ENCODE measurements around the gene RTL9.
A peak's percentile ranks its signal among the peaks of the same experiment; 100 is the strongest.
"Not testable (repeated sequence)": the region's sequence is repeated elsewhere in the genome, so short reads cannot be mapped to it uniquely, and the experiment has no call there.

RTL9 gene

GRCh38 chrX:110358548-110358947, at the start of gene RTL9:
TSS of gene RTL9 (plus strand) at chrX:110358848. CDS start at chrX:110450618, 91,770 bp downstream.
- DNase-seq (ENCODE audit: low read depth), result no peak

DNA sequence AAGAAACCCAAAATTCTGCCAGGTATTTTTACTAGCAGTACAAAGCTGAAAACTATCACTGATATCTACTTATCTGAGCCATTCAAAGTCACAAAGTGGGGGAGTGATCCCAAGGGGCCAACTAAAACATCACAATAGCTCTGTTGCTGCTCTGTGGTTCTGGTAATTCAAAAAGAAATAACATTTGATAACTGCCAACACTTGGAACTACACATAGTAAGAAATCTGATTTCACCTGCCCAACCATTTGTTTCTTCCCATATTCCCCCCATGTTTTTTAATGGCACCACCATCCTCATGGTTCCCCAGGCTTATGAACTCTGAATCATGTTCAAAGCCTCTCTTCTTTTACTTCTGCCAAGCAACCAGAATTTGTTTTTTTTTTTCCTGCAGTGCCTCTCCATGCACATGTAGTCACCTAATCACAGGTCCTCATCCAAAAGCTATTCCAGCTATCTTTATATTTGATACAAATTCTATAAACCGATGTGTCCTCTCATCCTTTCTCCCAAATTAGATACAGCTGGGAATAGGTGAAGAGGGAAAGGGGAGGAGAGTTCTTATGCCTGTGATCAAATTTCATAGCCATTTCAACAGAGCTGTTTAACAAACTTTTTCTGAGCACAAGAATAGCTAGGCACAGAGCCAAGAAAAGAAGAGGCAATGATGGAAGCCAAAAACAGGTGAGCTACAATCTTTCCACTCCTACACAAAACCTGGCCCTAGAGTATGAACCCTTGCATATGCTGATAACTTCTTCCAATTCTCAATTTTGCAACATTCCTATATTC, 48.5 kb upstream of the RTL9 start:
- DNase-seq (ENCODE audit: low read depth), result no peak

DNA sequence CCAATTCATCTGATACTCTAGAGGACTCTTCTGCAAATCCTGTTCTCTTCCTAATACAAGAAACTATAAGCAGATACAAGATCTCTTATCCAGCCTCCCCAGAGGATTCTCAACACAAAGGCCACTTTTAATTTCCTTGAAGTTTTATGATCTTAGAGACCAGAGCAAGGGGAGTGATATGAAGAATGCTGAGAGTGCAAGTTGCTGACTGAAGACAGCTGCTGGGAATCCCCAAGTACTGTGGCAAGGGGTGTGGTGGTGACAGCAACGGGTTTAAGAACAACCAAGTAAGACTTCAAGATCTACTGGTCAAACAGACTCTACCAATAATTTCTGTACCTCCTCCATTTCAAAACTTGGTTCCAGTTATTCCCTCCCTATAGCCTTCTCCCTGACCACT, 47.8 kb upstream of the RTL9 start:
- peak; percentile 9 for DNase-seq (ENCODE audit: low read depth)

DNA sequence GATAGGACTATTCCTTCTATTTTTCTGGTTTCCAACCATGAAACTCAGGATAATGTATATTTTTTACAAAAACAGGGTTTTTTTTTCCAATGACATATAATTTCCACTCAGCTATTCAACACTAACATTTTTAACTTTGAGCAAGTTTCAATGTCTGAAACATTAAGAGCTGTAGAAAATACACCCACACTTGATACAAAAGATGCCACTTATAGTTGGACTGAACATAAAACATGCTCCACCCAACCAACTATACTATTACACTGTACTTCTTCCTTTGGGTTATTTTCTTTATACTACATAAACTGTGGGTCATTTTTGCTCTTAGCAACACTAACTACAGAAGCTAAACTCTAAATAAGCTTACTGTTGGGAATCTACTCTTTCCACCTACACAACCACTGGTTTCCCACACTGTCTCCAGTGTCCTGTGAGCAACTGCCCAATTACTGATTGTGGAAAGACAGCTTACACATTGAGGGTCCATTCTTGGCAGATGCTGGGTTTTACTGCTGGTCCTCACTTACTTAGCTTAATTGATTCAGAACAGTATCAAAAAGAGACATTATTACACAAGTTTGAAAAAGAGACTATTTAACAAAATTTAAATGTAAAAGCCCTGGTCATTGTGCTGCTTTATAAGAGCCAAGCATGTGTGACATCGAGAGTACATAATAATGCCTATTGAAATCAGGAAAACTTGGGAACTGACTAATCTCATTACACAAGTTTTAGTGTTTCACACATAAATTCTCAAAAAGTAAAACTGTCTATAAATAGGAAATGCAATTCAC, 47.0 kb upstream of the RTL9 start:
- DNase-seq (ENCODE audit: low read depth), result no peak

DNA sequence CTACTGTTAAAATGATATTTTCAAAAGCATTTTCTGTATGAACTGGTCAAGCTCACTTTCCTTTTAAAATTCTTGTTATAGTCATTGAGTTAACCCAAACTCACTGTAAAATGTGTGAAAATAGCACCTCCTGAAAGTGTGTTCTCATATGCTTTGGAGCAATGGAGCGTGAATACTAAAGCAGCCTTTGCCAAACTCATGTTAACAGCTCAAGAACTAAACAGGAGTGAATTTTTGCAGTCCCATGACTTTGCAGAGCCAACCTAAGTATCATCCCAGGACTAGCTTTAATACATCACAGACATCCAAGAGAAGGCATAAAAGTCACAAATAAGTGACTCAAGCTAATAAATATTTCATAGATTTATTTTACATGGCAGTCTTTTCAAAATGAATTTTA, 43.1 kb upstream of the RTL9 start:
- DNase-seq (ENCODE audit: low read depth), result no peak

DNA sequence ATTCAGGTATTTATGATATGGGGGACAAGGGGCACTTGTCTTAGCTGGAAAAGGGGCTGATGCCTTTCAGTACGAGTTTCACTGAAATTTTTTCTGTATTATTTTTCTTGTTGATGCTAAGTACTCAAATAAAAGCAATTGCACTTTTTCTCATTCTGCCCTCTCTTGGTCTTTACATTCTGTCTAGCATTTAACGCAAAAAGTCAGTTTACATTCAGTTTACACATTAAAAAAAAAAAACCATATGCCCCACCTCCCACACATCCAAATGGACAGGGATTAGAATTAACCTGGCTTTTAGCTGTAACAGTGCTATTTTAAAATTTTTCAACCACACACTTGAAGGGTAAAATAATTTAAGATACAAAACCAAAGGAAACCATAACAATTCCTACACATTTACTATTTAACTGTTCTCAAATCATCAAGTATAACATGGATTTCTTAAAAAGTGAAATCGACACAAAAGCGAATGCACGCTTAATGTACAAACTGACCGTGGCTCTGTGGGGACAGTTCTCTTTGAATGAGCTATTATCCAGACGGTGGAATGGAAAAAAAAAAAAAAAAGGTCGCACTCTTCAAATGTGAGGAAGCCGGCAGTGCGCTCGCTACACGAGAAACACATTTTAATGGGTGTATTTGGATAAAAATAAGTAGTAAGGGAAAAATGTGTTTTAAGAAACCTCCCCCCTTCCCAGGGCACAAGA, 42.1 kb upstream of the RTL9 start:
- no peak for DNase-seq (ENCODE audit: low read depth)

DNA sequence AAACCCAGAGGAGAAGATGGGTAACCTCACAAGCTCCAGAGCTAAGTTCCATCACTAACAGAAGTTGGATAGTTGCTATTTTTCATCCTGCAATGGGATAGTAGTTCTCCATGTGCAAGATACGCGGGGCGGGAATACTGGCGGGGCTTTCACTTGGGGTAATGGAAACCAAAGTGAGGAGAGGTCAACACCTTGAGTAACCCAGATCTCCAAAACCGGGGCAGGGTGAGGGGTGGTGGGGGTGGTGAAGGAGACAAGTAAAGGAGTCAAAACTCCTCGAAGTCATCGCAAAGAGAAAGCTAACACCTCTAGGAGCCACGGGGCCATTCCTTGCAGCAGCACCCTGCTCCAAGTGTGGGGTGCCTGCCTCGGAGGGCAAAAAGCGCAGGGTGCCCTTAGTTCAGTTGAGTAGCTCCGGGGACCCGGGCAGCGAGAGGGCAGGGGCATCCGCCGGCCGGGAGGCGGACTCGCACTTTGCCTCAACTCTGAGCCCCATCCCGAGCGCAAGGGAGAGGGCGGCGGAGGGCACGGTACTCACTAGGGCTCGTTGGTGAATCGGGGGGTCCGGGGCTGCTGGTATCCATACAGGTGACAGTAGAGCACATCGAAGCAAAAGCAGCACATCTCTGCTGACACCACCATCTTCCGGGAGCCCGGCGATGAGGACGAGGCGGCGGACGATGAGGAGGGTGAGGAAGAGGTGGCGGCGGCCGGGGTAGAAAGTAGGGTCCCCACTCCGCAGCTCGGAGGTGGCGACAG, 41.4 kb upstream of the RTL9 start:
- DNase-seq (ENCODE audit: low read depth), result peak; percentile 3

DNA sequence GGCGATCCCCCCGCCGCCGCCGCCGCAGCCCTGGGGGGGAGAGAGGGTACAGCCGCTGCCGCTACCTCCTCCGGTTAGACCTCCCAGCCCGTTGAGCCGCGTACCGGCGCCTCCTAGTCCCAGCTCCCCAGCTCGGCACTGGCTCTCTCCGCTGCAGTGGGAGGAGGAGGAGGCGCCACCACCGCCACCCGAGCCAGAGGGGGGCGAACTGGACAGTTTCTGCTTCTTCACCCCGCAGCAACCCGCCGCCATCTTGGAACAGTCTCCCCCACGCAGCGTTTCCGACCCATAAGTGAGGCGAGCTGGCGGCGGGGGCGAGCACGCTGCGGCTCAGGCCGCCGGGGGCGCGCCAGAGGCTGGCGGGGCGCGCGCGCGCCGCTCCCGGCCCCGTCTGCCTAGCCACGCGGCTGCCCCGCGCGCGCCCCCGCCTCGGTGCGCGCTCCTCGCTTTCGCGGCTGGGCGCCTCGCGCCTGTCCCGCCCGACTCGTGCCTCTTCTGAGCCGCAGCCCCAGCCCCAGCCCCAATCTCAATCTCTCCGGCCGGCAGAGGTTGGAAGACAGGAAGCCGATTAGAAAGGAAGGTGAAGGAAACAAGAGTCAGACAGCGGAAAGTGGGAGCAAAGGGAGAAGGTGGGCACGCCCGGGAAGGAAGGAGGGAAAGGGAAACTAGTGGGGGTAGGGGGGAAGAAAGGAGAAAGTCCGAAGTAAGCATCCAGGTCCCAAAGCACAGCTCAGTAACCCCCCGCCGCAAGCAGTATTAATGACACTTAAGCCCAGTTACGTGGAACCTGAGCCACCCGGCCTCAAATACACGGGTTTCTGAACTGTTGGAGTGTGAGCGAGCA, 40.6 kb upstream of the RTL9 start, which contains the start of gene AMMECR1:
Gene AMMECR1, minus strand, starts transcription at position 266 of the 844 bp plus-strand sequence. Its CDS starts 14 bp downstream, at position 252.
- peak; percentile 62 for DNase-seq (ENCODE audit: low read depth)

- no peak for DNase-seq (ENCODE audit: low read depth)
Measured at GRCh38 chrX:110318664-110318968, 40.0 kb upstream of the RTL9 start.

GRCh38 chrX:110320381-110320987, 38.2 kb upstream of the RTL9 start:
- DNase-seq (ENCODE audit: low read depth), result no peak

GRCh38 chrX:110321081-110321480, 37.6 kb upstream of the RTL9 start:
- DNase-seq (ENCODE audit: low read depth), result no peak

- no peak for DNase-seq (ENCODE audit: low read depth)
Measured at GRCh38 chrX:110321670-110322069, 37.0 kb upstream of the RTL9 start.

DNA sequence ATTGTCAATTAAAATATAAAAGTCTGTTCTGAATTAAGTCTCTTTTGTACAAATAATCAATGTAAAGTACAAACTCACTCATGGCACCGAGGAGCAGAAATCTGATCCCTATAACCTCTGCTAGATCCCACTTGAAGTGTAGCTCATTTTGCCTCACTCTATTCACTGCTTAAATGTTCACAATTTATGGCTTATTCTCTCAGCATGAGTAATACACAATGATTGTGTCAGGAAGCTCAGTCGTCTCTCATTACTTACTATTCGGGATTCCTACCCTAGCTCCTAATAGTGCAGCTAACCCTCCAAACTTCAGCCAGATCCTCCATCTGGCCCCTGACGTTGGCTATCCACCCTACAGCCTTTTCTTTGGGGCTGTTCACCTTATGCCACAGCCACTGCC, 36.0 kb upstream of the RTL9 start:
- no peak for DNase-seq (ENCODE audit: low read depth)

DNA sequence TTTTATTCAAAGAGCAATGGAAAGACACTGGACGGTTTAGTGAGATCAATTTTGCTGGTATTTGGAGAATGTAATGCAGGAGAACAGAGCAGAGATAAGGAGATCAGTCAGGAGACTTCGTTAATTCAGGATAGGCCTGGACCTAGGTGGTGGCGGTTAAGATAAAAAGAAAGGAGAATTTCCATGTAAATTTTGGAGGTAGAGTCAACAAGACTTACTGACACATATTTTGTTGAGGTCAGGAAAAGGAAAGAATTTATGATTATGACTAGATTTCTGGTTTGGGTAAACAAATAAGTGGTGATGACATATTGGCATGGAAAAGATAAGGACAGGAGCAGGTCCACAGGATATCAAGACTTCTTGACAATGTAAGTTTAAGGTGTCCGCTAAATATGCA, 31.9 kb upstream of the RTL9 start:
- no peak for DNase-seq (ENCODE audit: low read depth)

- no peak for DNase-seq (ENCODE audit: low read depth)
Measured at GRCh38 chrX:110327336-110327735, 31.3 kb upstream of the RTL9 start.

GRCh38 chrX:110328613-110329012, 30.0 kb upstream of the RTL9 start:
- not testable (repeated sequence) for DNase-seq (ENCODE audit: low read depth)

DNA sequence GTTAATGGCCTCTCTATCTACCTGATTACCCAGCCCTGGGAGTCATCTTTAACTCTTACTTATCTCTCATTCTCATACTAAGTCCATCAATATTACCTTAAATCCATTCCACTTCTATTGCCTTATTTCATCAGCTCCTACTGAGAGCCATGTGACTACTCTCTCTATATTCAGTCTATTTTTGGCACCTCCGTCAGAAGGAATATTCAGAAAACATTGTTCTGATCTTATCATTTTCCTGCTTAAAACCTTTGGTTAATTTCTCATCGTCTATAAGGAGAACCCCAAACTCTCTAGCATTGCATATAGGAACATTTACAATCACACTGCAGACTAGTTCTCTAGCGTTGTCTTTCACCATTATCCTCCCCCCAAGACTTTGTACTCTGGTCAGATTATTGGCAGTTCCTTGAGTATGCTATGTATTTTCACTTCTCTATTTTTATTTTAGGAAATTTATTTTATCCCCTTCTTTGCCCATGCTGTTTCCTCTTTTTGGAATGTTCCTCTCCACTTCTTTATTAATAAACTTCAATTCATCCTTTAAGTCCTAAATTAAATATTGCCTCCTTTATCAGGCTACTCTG, 27.1 kb upstream of the RTL9 start:
- no peak for DNase-seq (ENCODE audit: low read depth)

GRCh38 chrX:110333458-110333857, 25.2 kb upstream of the RTL9 start:
- DNase-seq (ENCODE audit: low read depth), result not testable (repeated sequence)

GRCh38 chrX:110338935-110339334, 19.7 kb upstream of the RTL9 start:
- DNase-seq (ENCODE audit: low read depth), result no peak

Data from activated gamma-delta T cell treated with anti-CD3 and anti-CD28 coated beads, Interleukin-2, amount 50 U/mL, for 16 hours (primary cell).